HT1080 (cell line): ENCODE data around the gene KRT80. TPM values are rescaled to one million over a fixed set of nuclear protein-coding genes. Genes with fewer than 3 reads are reported as not detected.

ENCODE experiments used
- DNase-seq: peaks from one replicate; pipeline ENCODE4 v3.0.0-alpha.2; 2015; ENCODE audit warnings: low read depth
- total RNA-seq: library from RNA; depleted of rRNA; stranded (reverse); fragments of >200 nt; shearing (Covaris generic); gene quantifications from 2 replicates; pipeline ENCODE4 v1.2.3, GENCODE V29; 2014

KRT80 gene
- total RNA-seq, 1 experiment from 2014 or later: 8.2 TPM

DNA sequence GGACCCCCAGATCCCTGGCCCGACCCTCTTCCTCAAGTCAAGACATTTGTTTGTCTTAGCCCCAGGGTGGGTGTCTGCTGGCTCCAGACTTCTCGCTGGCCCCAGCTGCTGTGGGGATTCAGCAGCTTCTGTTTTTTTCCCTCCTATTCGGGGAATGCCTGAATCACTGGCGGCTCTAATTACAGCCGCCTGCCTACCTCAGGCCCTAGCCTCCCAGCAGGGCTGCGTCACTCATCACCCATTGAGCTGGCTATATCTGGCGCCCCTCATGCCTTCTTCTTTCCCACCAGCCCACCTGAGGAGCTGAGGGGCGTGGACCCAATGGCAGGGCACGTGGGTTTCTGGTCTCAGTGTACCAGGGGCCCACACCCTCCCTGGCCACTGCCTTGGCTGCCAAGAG, 10.1 kb downstream of the KRT80 start:
- peak; percentile 85 for DNase-seq

DNA sequence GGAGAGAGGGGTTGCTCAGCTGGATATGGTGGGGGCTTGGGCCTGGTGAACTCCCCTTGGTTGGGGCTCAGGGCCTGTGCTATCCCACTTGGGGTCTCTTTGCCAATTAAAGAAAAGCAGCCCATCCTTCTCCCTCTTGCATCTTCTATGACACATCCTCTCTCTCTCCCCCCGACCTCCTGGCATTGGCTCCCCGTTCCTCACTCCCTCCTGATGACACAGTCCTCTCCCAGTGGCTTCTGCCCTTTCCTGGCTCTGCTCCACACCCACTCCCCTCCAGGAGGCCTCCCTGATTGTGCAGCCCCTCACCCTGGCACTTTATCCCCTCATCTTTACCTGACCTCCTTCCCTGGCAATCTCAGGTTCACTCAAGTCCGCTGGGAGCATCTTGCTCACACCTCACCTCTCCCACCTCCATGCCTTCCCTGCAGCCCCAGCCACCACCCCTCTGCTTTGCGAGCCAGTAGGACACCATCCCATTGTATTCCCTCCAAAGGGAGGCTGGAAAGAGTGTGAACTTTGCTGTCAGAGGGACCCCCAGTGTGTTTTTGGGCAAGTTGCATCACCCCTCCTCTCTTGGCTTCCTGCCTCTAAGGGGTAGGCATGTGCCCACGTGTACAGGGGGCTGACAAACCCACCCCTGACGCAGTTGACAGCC, 10.7 kb downstream of the KRT80 start:
- DNase-seq: no peak

- DNase-seq: no peak
Measured at GRCh38 chr12:52179396-52179973, 12.3 kb downstream of the KRT80 start.

DNA sequence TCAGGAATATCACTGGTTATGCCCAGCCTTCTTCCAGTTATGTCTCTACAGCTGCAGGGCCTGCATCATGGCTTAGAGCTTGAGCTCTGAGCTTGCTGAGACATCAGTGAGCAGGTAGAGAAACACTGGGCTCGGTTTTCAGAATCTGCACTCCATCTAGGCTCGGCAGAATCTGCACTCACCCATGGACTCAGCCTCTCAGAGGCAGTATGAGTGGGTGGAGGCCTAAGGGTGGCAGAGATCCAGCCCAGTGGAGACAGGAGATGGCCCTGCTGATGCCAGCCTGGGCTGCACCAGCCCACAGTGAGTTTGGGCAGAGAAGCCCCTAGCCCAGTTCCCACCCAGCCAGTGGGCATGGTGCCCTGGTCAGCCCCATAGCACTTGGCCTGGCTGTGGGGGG, 12.8 kb downstream of the KRT80 start:
- DNase-seq: no peak

GRCh38 chr12:52178443-52178842, 13.4 kb downstream of the KRT80 start:
- DNase-seq: no peak

DNA sequence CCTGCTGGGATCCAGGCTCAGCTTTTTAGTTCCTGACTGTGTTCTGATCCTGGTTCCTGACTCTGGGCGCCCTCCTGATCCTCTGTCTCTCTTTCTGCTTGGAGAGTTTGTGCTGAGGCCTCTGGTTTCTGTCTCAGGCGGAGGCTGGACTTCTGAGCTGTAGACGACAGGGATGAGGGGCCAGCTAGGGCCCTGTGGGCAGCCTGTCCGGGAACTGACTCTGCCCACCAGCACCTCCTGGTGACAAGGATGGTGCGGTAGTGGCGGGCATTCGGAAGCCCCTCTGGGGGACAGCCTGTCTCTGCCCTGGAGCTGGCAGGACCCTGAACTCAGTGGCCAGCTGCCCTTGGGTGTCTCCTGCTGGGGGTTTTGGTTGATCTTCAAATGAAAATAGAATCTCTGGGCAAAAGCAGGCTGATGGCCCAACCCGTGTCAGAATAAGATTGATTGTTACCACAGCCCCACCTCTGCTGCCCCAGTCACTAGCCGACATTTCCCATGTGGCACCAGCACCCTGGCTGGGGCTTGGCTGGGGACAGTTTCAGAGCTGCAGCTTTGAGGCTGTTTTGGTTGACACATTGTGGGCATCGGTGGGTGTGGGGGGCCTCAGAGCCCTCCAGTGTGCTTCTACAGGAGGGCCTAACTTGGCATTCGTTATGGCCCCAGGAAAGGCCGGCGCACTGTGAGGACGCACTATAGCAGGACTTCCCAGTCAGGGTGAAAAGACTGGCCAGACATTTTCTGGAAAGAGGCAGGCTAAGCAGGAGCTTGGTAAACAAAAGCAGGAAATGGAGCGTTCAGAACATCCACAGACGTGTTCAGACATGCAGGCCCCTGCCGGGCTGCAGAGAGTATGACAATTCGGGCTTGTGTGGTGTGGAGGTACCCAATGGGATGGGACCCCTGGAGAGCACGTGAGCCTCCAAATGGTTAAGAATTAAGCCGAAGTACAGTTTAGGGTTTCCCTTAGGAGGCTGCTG, 16.2 kb downstream of the KRT80 start:
- DNase-seq: no peak

DNA sequence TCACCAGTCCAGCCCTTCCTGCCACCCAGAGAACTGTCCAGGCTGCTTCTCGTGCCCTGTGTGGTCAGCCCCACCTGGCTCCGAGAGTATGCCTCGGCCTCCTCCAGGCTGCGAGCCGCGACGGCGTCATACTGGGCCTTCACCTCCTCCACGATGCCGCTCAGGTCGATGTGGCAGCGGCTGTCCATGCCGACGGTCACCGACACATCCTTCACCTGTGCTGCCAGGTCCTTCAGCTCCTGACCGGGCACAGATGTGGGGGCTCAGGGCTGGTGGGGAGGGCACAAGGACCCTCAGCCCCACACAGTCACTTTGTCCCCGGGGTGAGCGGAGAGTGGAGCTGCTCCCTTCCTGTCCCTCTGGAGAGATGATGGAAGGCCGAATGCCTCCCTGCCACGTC, 18.3 kb downstream of the KRT80 start:
- DNase-seq: no peak

GRCh38 chr12:52172956-52173355, 18.9 kb downstream of the KRT80 start:
- no peak for DNase-seq

- peak; percentile 53 for DNase-seq
Measured at GRCh38 chr12:52171950-52172512, 19.8 kb downstream of the KRT80 start.

DNA sequence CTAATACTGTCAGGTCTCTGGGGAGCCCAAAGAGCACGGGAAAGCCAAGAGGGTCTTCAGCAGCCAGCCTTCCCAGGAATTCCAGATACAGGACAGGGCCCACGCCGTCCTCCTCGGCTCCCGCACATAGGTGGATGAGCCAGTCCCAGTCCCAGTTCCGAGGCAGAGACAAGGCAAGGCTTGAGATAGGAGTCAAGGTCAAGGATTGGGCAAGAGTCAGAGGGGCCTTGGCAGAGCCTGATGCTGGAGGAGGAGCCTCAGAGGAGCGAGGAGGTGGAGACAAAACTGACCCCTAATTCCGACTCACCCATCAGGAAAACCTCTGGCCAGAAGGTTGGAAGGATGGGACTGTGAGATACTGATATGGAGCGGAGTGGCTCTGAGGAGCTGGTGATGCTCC, 21.0 kb downstream of the KRT80 start:
- DNase-seq: no peak

GRCh38 chr12:52169886-52170285, 21.9 kb downstream of the KRT80 start:
- DNase-seq: no peak

GRCh38 chr12:52168019-52168717, 23.6 kb downstream of the KRT80 start:
- DNase-seq: no peak

DNA sequence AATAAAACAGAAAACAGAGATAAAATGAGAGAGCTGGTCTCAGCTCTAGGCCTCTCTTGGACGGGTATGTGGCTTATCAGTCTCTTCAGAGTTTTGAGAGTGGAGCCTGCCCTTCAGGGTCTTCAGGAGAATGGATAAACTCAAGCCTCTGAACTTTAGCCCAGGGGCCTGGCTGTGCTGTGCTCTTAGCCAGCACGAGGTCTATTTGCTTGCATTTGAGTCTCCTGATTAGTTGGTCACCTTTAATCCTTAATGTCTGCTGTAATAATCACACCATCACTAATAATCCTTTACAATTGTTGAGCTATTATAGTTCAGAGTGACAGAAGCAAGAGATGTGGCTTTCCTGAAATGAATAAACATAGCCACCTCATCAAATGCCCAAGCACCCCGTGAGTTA, 24.3 kb downstream of the KRT80 start:
- no peak for DNase-seq

- DNase-seq: no peak
Measured at GRCh38 chr12:52166672-52167071, 25.1 kb downstream of the KRT80 start.

- no peak for DNase-seq
Measured at GRCh38 chr12:52165096-52165855, 26.5 kb downstream of the KRT80 start.

DNA sequence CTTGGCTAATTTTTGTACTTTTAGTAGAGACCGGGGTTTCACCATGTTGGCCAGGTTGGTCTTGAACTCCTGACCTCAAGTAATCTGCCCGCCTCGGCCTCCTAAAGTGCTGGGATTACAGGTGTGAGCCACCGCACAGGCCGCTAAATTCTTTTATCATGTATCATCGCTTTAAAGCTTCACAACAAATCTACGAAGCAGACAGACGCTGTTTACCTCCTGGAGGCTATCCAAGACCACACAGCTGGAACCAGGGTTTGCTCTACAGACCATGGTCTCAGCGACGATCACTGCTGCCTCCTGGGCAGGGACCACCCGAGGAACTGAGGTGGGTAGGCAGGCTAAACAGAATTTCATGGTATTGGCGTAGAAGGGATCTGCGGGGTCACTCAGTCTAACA, 27.2 kb downstream of the KRT80 start:
- DNase-seq: no peak

GRCh38 chr12:52162981-52163380, 28.8 kb downstream of the KRT80 start:
- DNase-seq: no peak

DNA sequence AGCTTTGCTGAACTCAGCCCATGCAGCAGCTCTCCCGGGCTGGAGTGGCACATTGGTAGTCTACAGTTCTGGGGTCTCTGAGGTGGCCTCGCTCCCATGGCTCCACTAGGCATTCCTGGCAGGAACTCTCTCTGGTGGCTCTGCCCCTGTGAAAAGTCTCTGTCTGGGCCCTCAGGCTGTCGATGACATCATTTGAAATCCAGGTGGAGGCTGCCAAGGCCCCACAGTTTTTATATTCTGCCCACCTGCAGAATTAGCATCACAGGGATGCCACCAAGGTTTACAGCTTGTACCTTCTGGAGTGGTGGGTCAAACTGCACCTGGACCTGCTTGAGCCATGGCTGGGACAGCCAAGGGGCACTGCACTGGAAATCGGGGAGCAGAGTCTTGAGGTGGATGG, 31.6 kb downstream of the KRT80 start:
- DNase-seq: no peak

DNA sequence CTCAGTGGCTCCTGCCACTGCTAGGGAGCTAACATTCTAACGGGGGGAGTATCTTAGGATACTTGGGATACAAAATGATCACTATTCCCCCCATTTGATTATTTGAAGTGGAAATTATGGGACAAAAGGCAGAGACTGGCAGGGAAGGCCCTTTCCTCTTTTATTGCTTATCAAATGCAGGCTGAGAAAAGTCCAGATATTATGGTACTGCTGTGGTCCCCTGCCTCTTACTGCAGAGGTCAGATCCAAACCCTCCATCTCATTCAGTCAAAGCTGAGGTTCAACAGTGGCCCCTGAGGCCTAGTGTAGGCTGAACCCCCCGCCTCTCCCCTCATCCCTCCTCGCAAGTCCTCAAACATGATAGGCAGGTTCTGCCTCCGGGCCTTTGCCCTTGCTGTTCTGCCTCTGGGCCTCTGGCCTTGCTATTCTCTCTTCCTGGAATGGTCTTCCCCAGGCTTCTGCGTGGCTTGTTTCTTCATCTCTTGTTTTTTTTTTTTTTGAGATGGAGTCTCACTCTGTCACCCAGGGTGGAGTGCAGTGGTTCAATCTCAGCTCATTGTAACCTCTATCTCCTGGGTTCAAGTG, 34.2 kb downstream of the KRT80 start:
- DNase-seq: no peak
